Tibial nerve (tissue), 4 donors: ENCODE measurements around the gene SHISA7. TPM values are rescaled to one million over a fixed set of nuclear protein-coding genes. Genes with fewer than 3 reads are reported as not detected.
A peak's percentile ranks its signal among the peaks of the same experiment; 100 is the strongest.

Source experiments
- DNase-seq, 2 donors: peaks; one replicate each; pipeline ENCODE4 v3.0.0-alpha.2; 2019; ENCODE audit warnings: low spot score in 2 of 2
- H3K27ac ChIP-seq, 4 donors: fragments of 200-600 bp; sonication (generic) in 3 of 4; one replicate each; pipeline ENCODE4 v1.5.1; 2017 to 2019; ENCODE audit warnings: mild to moderate bottlenecking in 1 of 4
- H3K27me3 ChIP-seq, 2 donors: fragments of 200-600 bp; sonication (generic) in 1 of 2; one replicate each; pipeline versions ENCODE4 v1.5.1 to v1.6.0; 2017 to 2019
- H3K36me3 ChIP-seq, 3 donors: fragments of 200-600 bp; sonication (generic); one replicate each; pipeline ENCODE4 v1.5.1; 2018 to 2019
- H3K4me1 ChIP-seq, 4 donors: fragments of 200-600 bp; sonication (generic) in 3 of 4; one replicate each; pipeline ENCODE4 v1.5.1; 2017 to 2019
- H3K4me3 ChIP-seq, 4 donors: fragments of 200-600 bp; sonication (generic) in 3 of 4; one replicate each; pipeline ENCODE4 v1.5.1; 2017 to 2019; ENCODE audit warnings: mild to moderate bottlenecking in 1 of 4, moderate library complexity in 1 of 4
- H3K9me3 ChIP-seq, 4 donors: fragments of 200-600 bp; sonication (generic) in 3 of 4; one replicate each; pipeline ENCODE4 v1.5.1; 2017 to 2019
- EP300 ChIP-seq, 2 donors: sonication (generic); formaldehyde crosslinking; IDR thresholded peaks; one replicate each; pipeline ENCODE4 v1.6.1; 2017; ENCODE audit warnings: antibody characterized with exemption in 2 of 2, mild to moderate bottlenecking in 1 of 2
- POLR2A ChIP-seq, 2 donors: fragments of 450-650 bp; IDR thresholded peaks; one replicate each; pipeline ENCODE4 v1.6.1; 2017; ENCODE audit warnings: antibody characterized with exemption in 2 of 2, mild to moderate bottlenecking in 2 of 2, moderate library complexity in 2 of 2
- WGBS, 2 donors: methylation state at CpG; one replicate each; pipeline ENCODE4 v1.1.5; 2018; 5-methylcytosine and 5-hydroxymethylcytosine counted together
- total RNA-seq, 4 donors: library from RNA; depleted of rRNA; stranded (reverse); fragments of >200 nt; gene quantifications; one replicate each; pipeline ENCODE4 v1.1.0, GENCODE V29; 2016
- TF ChIP-seq, protein P1 (sequence below), 5 experiments: fragments of 200-600 bp in 3 of 5; fragments of 450-650 bp in 2 of 5; sonication (generic) in 3 of 5; IDR thresholded peaks; one replicate each; pipeline ENCODE4 v1.5.1; 2016 to 2019; ENCODE audit warnings: antibody characterized with exemption in 5 of 5, mild to moderate bottlenecking in 3 of 5, moderate library complexity in 2 of 5

SHISA7 gene
- total RNA-seq, 4 donors from 2014 or later, result 0.42 to 4.1 (median 2.0) TPM

DNA sequence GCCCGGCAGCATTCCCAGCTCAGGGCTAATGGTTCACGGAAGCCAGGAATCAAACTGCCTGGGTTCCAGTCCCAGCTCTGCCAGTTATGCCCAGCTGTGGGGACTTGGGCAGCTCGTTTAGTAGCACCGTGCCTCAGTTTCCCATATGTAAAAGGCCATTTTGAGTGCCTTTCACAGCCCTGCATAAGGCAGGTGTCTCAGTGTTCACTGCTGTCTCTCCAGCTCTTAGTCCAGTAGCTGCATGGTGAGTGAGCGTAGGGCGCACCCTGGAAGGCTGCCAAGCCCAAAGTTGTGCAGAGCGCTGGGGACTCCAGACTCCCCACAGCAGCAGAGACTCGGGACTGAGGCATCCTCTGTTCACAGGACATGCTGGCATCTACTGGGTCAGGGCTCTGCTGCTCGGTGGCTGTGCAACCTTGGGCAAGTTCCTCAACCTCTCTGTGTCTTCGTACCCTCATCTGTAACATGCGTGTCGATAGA lies 51.9 kb downstream of the SHISA7 start:
- peaks cover 0 to 56% (median 26%) of the 10 kb centered on the region in 4 donors for H3K4me1 ChIP-seq
- H3K4me3 ChIP-seq, result no peak overlapping the region
- 75 to 78% methylated on average over 8 to 10 of the region's 12 CpGs for WGBS, 2 donors
- H3K27ac ChIP-seq, result peak overlapping the region in 2 of 4 donors; percentile 13 to 28
- peaks cover 0 to 62% (median 12%) of the 10 kb centered on the region in 3 donors for H3K36me3 ChIP-seq
- TF ChIP-seq POLR2A (IDR thresholded peaks at IDR 0.05) (no peak), EP300 (IDR thresholded peaks at IDR 0.05) (no peak)
- TF ChIP-seq, protein P1, sequence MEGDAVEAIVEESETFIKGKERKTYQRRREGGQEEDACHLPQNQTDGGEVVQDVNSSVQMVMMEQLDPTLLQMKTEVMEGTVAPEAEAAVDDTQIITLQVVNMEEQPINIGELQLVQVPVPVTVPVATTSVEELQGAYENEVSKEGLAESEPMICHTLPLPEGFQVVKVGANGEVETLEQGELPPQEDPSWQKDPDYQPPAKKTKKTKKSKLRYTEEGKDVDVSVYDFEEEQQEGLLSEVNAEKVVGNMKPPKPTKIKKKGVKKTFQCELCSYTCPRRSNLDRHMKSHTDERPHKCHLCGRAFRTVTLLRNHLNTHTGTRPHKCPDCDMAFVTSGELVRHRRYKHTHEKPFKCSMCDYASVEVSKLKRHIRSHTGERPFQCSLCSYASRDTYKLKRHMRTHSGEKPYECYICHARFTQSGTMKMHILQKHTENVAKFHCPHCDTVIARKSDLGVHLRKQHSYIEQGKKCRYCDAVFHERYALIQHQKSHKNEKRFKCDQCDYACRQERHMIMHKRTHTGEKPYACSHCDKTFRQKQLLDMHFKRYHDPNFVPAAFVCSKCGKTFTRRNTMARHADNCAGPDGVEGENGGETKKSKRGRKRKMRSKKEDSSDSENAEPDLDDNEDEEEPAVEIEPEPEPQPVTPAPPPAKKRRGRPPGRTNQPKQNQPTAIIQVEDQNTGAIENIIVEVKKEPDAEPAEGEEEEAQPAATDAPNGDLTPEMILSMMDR (IDR thresholded peaks at IDR 0.05), result no peak
- no peaks in the 10 kb centered on the region for H3K27me3 ChIP-seq
- DNase-seq, result no peak
- H3K9me3 ChIP-seq, result no peaks in the 10 kb centered on the region

- TF ChIP-seq POLR2A (IDR thresholded peaks at IDR 0.05) (no peak), EP300 (IDR thresholded peaks at IDR 0.05) (no peak)
- TF ChIP-seq, protein P1 (IDR thresholded peaks at IDR 0.05), result no peak
- Histone ChIP-seq H3K27ac (no peak overlapping the region), H3K36me3 (peaks cover 0 to 62% (median 12%) of the 10 kb centered on the region in 3 donors), H3K27me3 (no peaks in the 10 kb centered on the region), H3K4me3 (no peak overlapping the region), H3K4me1 (peaks cover 0 to 56% (median 26%) of the 10 kb centered on the region in 4 donors), H3K9me3 (no peaks in the 10 kb centered on the region)
- no peak for DNase-seq
- 66 to 71% methylated on average over 7 of the region's 7 CpGs for WGBS, 2 donors
Measured at GRCh38 chr19:55390461-55390880, 52.6 kb downstream of the SHISA7 start.

GRCh38 chr19:55389386-55390317 lies 53.4 kb downstream of the SHISA7 start:
- no peak for TF ChIP-seq EP300 (IDR thresholded peaks at IDR 0.05)
- no peak for TF ChIP-seq POLR2A (IDR thresholded peaks at IDR 0.05)
- no peak overlapping the region for H3K4me3 ChIP-seq
- H3K27ac ChIP-seq, result peak overlapping the region in 1 of 4 donors; percentile 11
- no peaks in the 10 kb centered on the region for H3K27me3 ChIP-seq
- peaks cover 0 to 60% (median 30%) of the 10 kb centered on the region in 4 donors for H3K4me1 ChIP-seq
- DNase-seq, result no peak
- H3K36me3 ChIP-seq, result peaks cover 0 to 62% (median 12%) of the 10 kb centered on the region in 3 donors
- H3K9me3 ChIP-seq, result no peaks in the 10 kb centered on the region
- WGBS, 2 donors, result 75 to 79% methylated on average over 18 to 21 of the region's 21 CpGs

DNA sequence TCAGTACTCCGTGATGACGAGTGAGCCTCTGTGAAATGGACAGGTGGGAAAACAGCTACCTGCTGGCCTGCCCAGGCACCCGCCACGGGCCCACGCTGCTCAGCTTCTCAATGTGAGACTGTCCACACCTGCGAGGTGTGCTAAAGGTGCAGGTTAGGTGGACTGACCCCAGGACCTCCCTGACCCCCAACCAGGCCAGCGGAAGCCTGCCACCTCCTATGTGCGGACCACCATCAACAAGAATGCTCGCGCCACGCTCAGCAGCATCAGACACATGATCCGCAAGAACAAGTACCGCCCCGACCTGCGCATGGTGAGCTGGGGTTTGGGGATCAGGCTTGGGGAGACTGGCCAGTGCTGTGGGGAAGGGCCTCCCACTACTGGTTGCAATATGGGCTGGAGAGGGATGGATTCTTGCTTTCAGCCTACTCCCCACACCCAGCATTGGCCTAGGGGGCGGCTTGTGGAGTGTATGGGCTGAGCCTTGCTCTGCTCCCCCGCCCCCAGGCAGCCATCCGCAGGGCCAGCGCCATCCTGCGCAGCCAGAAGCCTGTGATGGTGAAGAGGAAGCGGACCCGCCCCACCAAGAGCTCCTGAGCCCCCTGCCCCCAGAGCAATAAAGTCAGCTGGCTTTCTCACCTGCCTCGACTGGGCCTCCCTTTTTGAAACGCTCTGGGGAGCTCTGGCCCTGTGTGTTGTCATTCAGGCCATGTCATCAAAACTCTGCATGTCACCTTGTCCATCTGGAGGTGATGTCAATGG lies 55.2 kb downstream of the SHISA7 start:
- Histone ChIP-seq H3K4me3 (peak overlapping the region in 3 of 4 donors; percentile 0 to 91 (median 69)), H3K4me1 (peaks cover 0 to 72% (median 37%) of the 10 kb centered on the region in 4 donors), H3K9me3 (no peaks in the 10 kb centered on the region), H3K27me3 (no peaks in the 10 kb centered on the region), H3K36me3 (peaks cover 0 to 61% (median 12%) of the 10 kb centered on the region in 3 donors), H3K27ac (peak overlapping the region in 1 of 4 donors; percentile 96)
- WGBS, 2 donors, result 81% methylated on average over 15 to 20 of the region's 24 CpGs
- TF ChIP-seq, protein P1 (IDR thresholded peaks at IDR 0.05), result no peak
- TF ChIP-seq EP300 (IDR thresholded peaks at IDR 0.05) (no peak), POLR2A (IDR thresholded peaks at IDR 0.05) (no peak)
- DNase-seq, result no peak

GRCh38 chr19:55386493-55386971 lies 56.6 kb downstream of the SHISA7 start:
- no peak for TF ChIP-seq POLR2A (IDR thresholded peaks at IDR 0.05)
- TF ChIP-seq, protein P1 (IDR thresholded peaks at IDR 0.05), result no peak
- TF ChIP-seq EP300 (IDR thresholded peaks at IDR 0.05), result no peak
- 3 to 4% methylated on average over 18 to 32 of the region's 33 CpGs for WGBS, 2 donors
- DNase-seq, result no peak
- Histone ChIP-seq H3K4me3 (peak overlapping the region; percentile 69 to 95 (median 92)), H3K9me3 (no peaks in the 10 kb centered on the region), H3K36me3 (peaks cover 0 to 47% (median 12%) of the 10 kb centered on the region in 3 donors), H3K4me1 (peaks cover 0 to 68% (median 37%) of the 10 kb centered on the region in 4 donors), H3K27ac (peak overlapping the region; percentile 79 to 97 (median 92)), H3K27me3 (no peaks in the 10 kb centered on the region)
